ENCODE results near the gene PITPNM1.

GRCh38 chr11:67524480-67524808 lies 19.3 kb upstream of the PITPNM1 start:
- TF ChIP-seq CTCF (IDR thresholded peaks at IDR 0.05): no peak
- TF ChIP-seq POLR2A (IDR thresholded peaks at IDR 0.05): no peak
